Superior temporal gyrus (tissue), 1 donor: Measurements from ENCODE around the gene GPC3.
"Not testable (repeated sequence)": the region's sequence is repeated elsewhere in the genome, so short reads cannot be mapped to it uniquely, and the experiment has no call there.

Experiments
- DNase-seq: peaks from one replicate; pipeline ENCODE4 v3.0.0-alpha.2; 2016; ENCODE audit errors: extremely low spot score

GPC3 gene

GRCh38 chrX:133985164-133985966 lies at the start of gene GPC3:
Gene GPC3 (minus strand): TSS chrX:133985594.
- peak; percentile 6 for DNase-seq

- DNase-seq: no peak
These were observed 47.0 kb upstream of the GPC3 start for GRCh38 chrX:134032441-134032840.

- peak; percentile 35 for DNase-seq
These were observed 41.3 kb upstream of the GPC3 start for GRCh38 chrX:134026565-134027311.

GRCh38 chrX:134025986-134026545 lies 40.7 kb upstream of the GPC3 start:
- no peak for DNase-seq

GRCh38 chrX:134024686-134025377 lies 39.4 kb upstream of the GPC3 start:
- no peak for DNase-seq

- DNase-seq: no peak
These were observed 38.5 kb upstream of the GPC3 start for GRCh38 chrX:134023851-134024281.

- no peak for DNase-seq
These were observed 35.5 kb upstream of the GPC3 start for GRCh38 chrX:134020910-134021309.

GRCh38 chrX:134019567-134020206 lies 34.3 kb upstream of the GPC3 start:
- DNase-seq: no peak

GRCh38 chrX:134016309-134016708 lies 30.9 kb upstream of the GPC3 start:
- DNase-seq: not testable (repeated sequence)

GRCh38 chrX:134015510-134015909 lies 30.1 kb upstream of the GPC3 start:
- not testable (repeated sequence) for DNase-seq

GRCh38 chrX:134013524-134013923 lies 28.1 kb upstream of the GPC3 start:
- DNase-seq: no peak

- DNase-seq: no peak
These were observed 27.7 kb upstream of the GPC3 start for GRCh38 chrX:134013092-134013497.

GRCh38 chrX:134010690-134011089 lies 25.3 kb upstream of the GPC3 start:
- DNase-seq: no peak

GRCh38 chrX:134007716-134008115 lies 22.3 kb upstream of the GPC3 start:
- DNase-seq: no peak

- DNase-seq: no peak
These were observed 21.2 kb upstream of the GPC3 start for GRCh38 chrX:134006484-134007161.

- DNase-seq: no peak
These were observed 18.7 kb upstream of the GPC3 start for GRCh38 chrX:134004084-134004483.

GRCh38 chrX:134002921-134003615 lies 17.7 kb upstream of the GPC3 start:
- no peak for DNase-seq

GRCh38 chrX:134000260-134001245 lies 15.2 kb upstream of the GPC3 start:
- DNase-seq: no peak

GRCh38 chrX:133999031-133999705 lies 13.8 kb upstream of the GPC3 start:
- DNase-seq: no peak
